ENCODE results near the gene GPT2.
"Not testable (repeated sequence)": the region's sequence is repeated elsewhere in the genome, so short reads cannot be mapped to it uniquely, and the experiment has no call there.

GPT2 gene

GRCh38 chr16:46862555-46863447 is 21.4 kb upstream of the GPT2 start:
- no peak for DNase-seq (ENCODE audit: extremely low read depth in 1 of 2, low read depth in 1 of 2)

- no peak for DNase-seq (ENCODE audit: extremely low read depth in 1 of 2, low read depth in 1 of 2)
Observed at GRCh38 chr16:46866286-46866685, 17.9 kb upstream of the GPT2 start.

- DNase-seq (ENCODE audit: extremely low read depth in 1 of 2, low read depth in 1 of 2): not testable (repeated sequence)
Observed at GRCh38 chr16:46867486-46867885, 16.7 kb upstream of the GPT2 start.

GRCh38 chr16:46868891-46869290 is 15.3 kb upstream of the GPT2 start:
- DNase-seq (ENCODE audit: extremely low read depth in 1 of 2, low read depth in 1 of 2): not testable (repeated sequence)

GRCh38 chr16:46871597-46871996 is 12.6 kb upstream of the GPT2 start:
- no peak for DNase-seq (ENCODE audit: extremely low read depth in 1 of 2, low read depth in 1 of 2)

- DNase-seq (ENCODE audit: extremely low read depth in 1 of 2, low read depth in 1 of 2): no peak
Observed at GRCh38 chr16:46873201-46873600, 11.0 kb upstream of the GPT2 start.

- DNase-seq (ENCODE audit: extremely low read depth in 1 of 2, low read depth in 1 of 2): no peak
Observed at GRCh38 chr16:46875243-46875642, 8.9 kb upstream of the GPT2 start.

GRCh38 chr16:46882304-46882939 is 1.7 kb upstream of the GPT2 start:
- DNase-seq (ENCODE audit: extremely low read depth in 1 of 2, low read depth in 1 of 2): no peak

- no peak for DNase-seq (ENCODE audit: extremely low read depth in 1 of 2, low read depth in 1 of 2)
Observed at GRCh38 chr16:46882940-46883307, 1.2 kb upstream of the GPT2 start.

GRCh38 chr16:46883353-46883689 is 841 bp upstream of the GPT2 start:
- no peak for DNase-seq (ENCODE audit: extremely low read depth in 1 of 2, low read depth in 1 of 2)

- no peak for DNase-seq (ENCODE audit: extremely low read depth in 1 of 2, low read depth in 1 of 2)
Observed at GRCh38 chr16:46884513-46885293, 541 bp downstream of the GPT2 start.

- no peak for DNase-seq (ENCODE audit: extremely low read depth in 1 of 2, low read depth in 1 of 2)
Observed at GRCh38 chr16:46885960-46886763, 2.0 kb downstream of the GPT2 start.

- DNase-seq (ENCODE audit: extremely low read depth in 1 of 2, low read depth in 1 of 2): no peak
Observed at GRCh38 chr16:46886764-46887523, 2.8 kb downstream of the GPT2 start.

- no peak for DNase-seq (ENCODE audit: extremely low read depth in 1 of 2, low read depth in 1 of 2)
Observed at GRCh38 chr16:46887524-46887854, 3.3 kb downstream of the GPT2 start.

- no peak for DNase-seq (ENCODE audit: extremely low read depth in 1 of 2, low read depth in 1 of 2)
Observed at GRCh38 chr16:46889245-46889941, 5.2 kb downstream of the GPT2 start.

GRCh38 chr16:46889942-46890300 is 5.8 kb downstream of the GPT2 start:
- no peak for DNase-seq (ENCODE audit: extremely low read depth in 1 of 2, low read depth in 1 of 2)

GRCh38 chr16:46891910-46892309 is 7.7 kb downstream of the GPT2 start:
- DNase-seq (ENCODE audit: extremely low read depth in 1 of 2, low read depth in 1 of 2): no peak

GRCh38 chr16:46894036-46894672 is 10.0 kb downstream of the GPT2 start:
- no peak for DNase-seq (ENCODE audit: extremely low read depth in 1 of 2, low read depth in 1 of 2)
